Measurements from ENCODE around the gene MAP1B.

MAP1B gene

GRCh38 chr5:72110394-72111013 is 3.2 kb downstream of the MAP1B start:
- no peak overlapping the region for H3K4me3 Mint-ChIP-seq
- no peak overlapping the region for H3K27ac Mint-ChIP-seq
- peaks cover 1% of the 10 kb centered on the region for H3K4me1 Mint-ChIP-seq (ENCODE audit: low read depth)
- peaks cover 65% of the 10 kb centered on the region for H3K27me3 Mint-ChIP-seq (ENCODE audit: low read depth)
- no peaks in the 10 kb centered on the region for H3K36me3 Mint-ChIP-seq (ENCODE audit: low read depth)
- H3K9me3 Mint-ChIP-seq, result no peaks in the 10 kb centered on the region

GRCh38 chr5:72112389-72112788 is 5.1 kb downstream of the MAP1B start:
- no peak overlapping the region for H3K27ac Mint-ChIP-seq
- H3K27me3 Mint-ChIP-seq (ENCODE audit: low read depth), result peaks cover 60% of the 10 kb centered on the region
- H3K4me1 Mint-ChIP-seq (ENCODE audit: low read depth), result peaks cover 1% of the 10 kb centered on the region
- no peaks in the 10 kb centered on the region for H3K9me3 Mint-ChIP-seq
- H3K4me3 Mint-ChIP-seq, result no peak overlapping the region
- H3K36me3 Mint-ChIP-seq (ENCODE audit: low read depth), result no peaks in the 10 kb centered on the region

- Mint-ChIP-seq H3K4me1 (ENCODE audit: low read depth) (no peaks in the 10 kb centered on the region), H3K27ac (no peak overlapping the region), H3K9me3 (no peaks in the 10 kb centered on the region), H3K27me3 (ENCODE audit: low read depth) (peaks cover 62% of the 10 kb centered on the region), H3K36me3 (ENCODE audit: low read depth) (no peaks in the 10 kb centered on the region), H3K4me3 (no peak overlapping the region)
These were observed 7.4 kb downstream of the MAP1B start for GRCh38 chr5:72114629-72115028.

- H3K9me3 Mint-ChIP-seq, result no peaks in the 10 kb centered on the region
These were observed 8.0 kb downstream of the MAP1B start for GRCh38 chr5:72115296-72115695.

DNA sequence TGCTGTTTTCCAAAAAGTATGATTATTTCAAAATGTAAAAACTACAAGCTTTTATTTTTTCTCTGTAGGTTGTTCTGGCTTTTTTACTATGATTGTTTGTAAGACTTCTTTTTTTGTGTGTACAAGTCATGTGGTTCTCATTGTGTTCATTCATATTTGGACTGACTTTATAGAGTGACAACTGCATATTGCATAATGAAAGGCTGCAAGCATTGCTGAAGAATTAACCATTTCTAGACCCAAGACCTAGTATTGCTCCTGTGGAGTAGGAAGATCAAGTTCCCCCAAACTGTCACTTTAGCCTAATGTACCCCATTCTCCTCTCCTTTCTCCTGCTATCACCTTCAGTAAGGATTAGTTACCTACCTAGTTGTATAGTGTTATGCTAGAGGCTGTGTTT is 10.0 kb downstream of the MAP1B start:
- Mint-ChIP-seq H3K27me3 (ENCODE audit: low read depth) (peaks cover 49% of the 10 kb centered on the region), H3K4me1 (ENCODE audit: low read depth) (no peaks in the 10 kb centered on the region), H3K36me3 (ENCODE audit: low read depth) (no peaks in the 10 kb centered on the region), H3K27ac (no peak overlapping the region), H3K4me3 (no peak overlapping the region), H3K9me3 (no peaks in the 10 kb centered on the region)

More at GRCh38 chr5:72115296-72115695, 8.0 kb downstream of the MAP1B start:
- H3K4me1 Mint-ChIP-seq (ENCODE audit: low read depth), result no peaks in the 10 kb centered on the region
- no peak overlapping the region for H3K27ac Mint-ChIP-seq
- no peaks in the 10 kb centered on the region for H3K36me3 Mint-ChIP-seq (ENCODE audit: low read depth)
- no peak overlapping the region for H3K4me3 Mint-ChIP-seq
- H3K27me3 Mint-ChIP-seq (ENCODE audit: low read depth), result peaks cover 55% of the 10 kb centered on the region

GRCh38 chr5:72121052-72121779 is 13.9 kb downstream of the MAP1B start:
- H3K36me3 Mint-ChIP-seq (ENCODE audit: low read depth), result no peaks in the 10 kb centered on the region
- H3K27ac Mint-ChIP-seq, result no peak overlapping the region
- H3K27me3 Mint-ChIP-seq (ENCODE audit: low read depth), result peaks cover 52% of the 10 kb centered on the region
- no peaks in the 10 kb centered on the region for H3K9me3 Mint-ChIP-seq
- H3K4me3 Mint-ChIP-seq, result no peak overlapping the region
- H3K4me1 Mint-ChIP-seq (ENCODE audit: low read depth), result no peaks in the 10 kb centered on the region

- Mint-ChIP-seq H3K27ac (no peak overlapping the region), H3K9me3 (no peaks in the 10 kb centered on the region), H3K4me3 (no peak overlapping the region), H3K36me3 (ENCODE audit: low read depth) (no peaks in the 10 kb centered on the region), H3K27me3 (ENCODE audit: low read depth) (peaks cover 49% of the 10 kb centered on the region), H3K4me1 (ENCODE audit: low read depth) (no peaks in the 10 kb centered on the region)
These were observed 14.6 kb downstream of the MAP1B start for GRCh38 chr5:72121780-72122445.

- Mint-ChIP-seq H3K4me3 (no peak overlapping the region), H3K27me3 (ENCODE audit: low read depth) (peaks cover 46% of the 10 kb centered on the region), H3K36me3 (ENCODE audit: low read depth) (no peaks in the 10 kb centered on the region), H3K9me3 (no peaks in the 10 kb centered on the region), H3K27ac (no peak overlapping the region), H3K4me1 (ENCODE audit: low read depth) (no peaks in the 10 kb centered on the region)
These were observed 15.3 kb downstream of the MAP1B start for GRCh38 chr5:72122602-72123001.

GRCh38 chr5:72123764-72124376 is 16.6 kb downstream of the MAP1B start:
- Mint-ChIP-seq H3K9me3 (no peaks in the 10 kb centered on the region), H3K36me3 (ENCODE audit: low read depth) (no peaks in the 10 kb centered on the region), H3K4me3 (no peak overlapping the region), H3K27me3 (ENCODE audit: low read depth) (peaks cover 44% of the 10 kb centered on the region), H3K27ac (no peak overlapping the region), H3K4me1 (ENCODE audit: low read depth) (no peaks in the 10 kb centered on the region)

- Mint-ChIP-seq H3K4me1 (ENCODE audit: low read depth) (no peaks in the 10 kb centered on the region), H3K27me3 (ENCODE audit: low read depth) (peaks cover 40% of the 10 kb centered on the region), H3K36me3 (ENCODE audit: low read depth) (no peaks in the 10 kb centered on the region), H3K9me3 (no peaks in the 10 kb centered on the region), H3K27ac (no peak overlapping the region), H3K4me3 (no peak overlapping the region)
These were observed 18.1 kb downstream of the MAP1B start for GRCh38 chr5:72125271-72125940.

- Mint-ChIP-seq H3K9me3 (no peaks in the 10 kb centered on the region), H3K27me3 (ENCODE audit: low read depth) (peaks cover 38% of the 10 kb centered on the region), H3K4me3 (no peak overlapping the region), H3K36me3 (ENCODE audit: low read depth) (no peaks in the 10 kb centered on the region), H3K27ac (no peak overlapping the region), H3K4me1 (ENCODE audit: low read depth) (no peaks in the 10 kb centered on the region)
These were observed 18.8 kb downstream of the MAP1B start for GRCh38 chr5:72125941-72126620.

DNA sequence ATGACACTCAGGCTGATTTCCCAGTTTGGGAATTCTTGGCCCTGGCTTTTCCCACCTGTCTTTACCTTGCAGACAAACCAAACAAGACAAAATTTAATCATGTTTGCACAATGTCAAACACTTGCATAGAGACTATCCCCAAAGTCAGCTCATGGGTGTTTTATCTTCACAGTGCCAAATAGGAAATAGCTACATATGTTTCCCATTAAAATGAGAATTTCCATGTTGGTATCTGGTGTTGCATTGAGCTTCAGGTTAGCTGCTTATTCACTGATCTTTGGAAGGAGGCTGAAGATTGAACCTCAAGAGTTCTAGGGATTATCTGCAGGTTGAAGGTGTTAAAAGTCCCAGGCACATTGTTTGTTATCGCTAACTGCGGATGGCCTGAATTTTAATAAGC is 19.5 kb downstream of the MAP1B start:
- Mint-ChIP-seq H3K4me3 (no peak overlapping the region), H3K36me3 (ENCODE audit: low read depth) (no peaks in the 10 kb centered on the region), H3K4me1 (ENCODE audit: low read depth) (no peaks in the 10 kb centered on the region), H3K27ac (no peak overlapping the region), H3K27me3 (ENCODE audit: low read depth) (peaks cover 37% of the 10 kb centered on the region), H3K9me3 (no peaks in the 10 kb centered on the region)

GRCh38 chr5:72129725-72130124 is 22.4 kb downstream of the MAP1B start:
- H3K9me3 Mint-ChIP-seq, result no peaks in the 10 kb centered on the region
- no peak overlapping the region for H3K4me3 Mint-ChIP-seq
- no peaks in the 10 kb centered on the region for H3K4me1 Mint-ChIP-seq (ENCODE audit: low read depth)
- H3K36me3 Mint-ChIP-seq (ENCODE audit: low read depth), result no peaks in the 10 kb centered on the region
- peaks cover 43% of the 10 kb centered on the region for H3K27me3 Mint-ChIP-seq (ENCODE audit: low read depth)
- H3K27ac Mint-ChIP-seq, result no peak overlapping the region

DNA sequence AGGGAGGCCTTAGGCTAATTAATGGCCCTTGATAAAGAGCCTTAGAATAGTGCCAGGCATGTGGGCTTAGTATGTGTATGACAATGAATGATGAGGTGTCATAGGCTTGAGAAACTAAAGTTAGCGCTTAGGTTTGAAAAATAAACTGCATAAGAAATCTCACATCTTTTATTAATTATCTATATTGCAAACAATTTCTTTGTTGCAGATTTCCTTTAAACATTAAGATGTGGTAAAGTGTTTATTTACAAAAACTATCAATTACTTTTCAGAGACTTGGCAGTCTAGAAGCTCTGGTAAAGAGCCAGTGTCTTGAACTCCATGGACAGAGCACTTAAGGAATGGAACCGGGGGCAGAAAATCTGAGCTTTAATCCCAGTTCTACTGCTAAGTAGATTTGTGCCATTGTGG is 23.1 kb downstream of the MAP1B start:
- Mint-ChIP-seq H3K27me3 (ENCODE audit: low read depth) (peaks cover 36% of the 10 kb centered on the region), H3K9me3 (no peaks in the 10 kb centered on the region), H3K27ac (no peak overlapping the region), H3K4me1 (ENCODE audit: low read depth) (no peaks in the 10 kb centered on the region), H3K4me3 (no peak overlapping the region), H3K36me3 (ENCODE audit: low read depth) (no peaks in the 10 kb centered on the region)
